ENCODE measurements around the gene MARCHF3.

- TF ChIP-seq CREB5 (CRISPR knock-in tag; IDR thresholded peaks at IDR 0.05; ENCODE audit: low read depth): no peak
- no peak for TF ChIP-seq ARNTL (CRISPR knock-in tag; IDR thresholded peaks at IDR 0.05; ENCODE audit: borderline replicate concordance, low read depth)
- TF ChIP-seq PPARA (CRISPR knock-in tag; IDR thresholded peaks at IDR 0.05; ENCODE audit: borderline replicate concordance): no peak
- no peak for TF ChIP-seq PATZ1 (CRISPR knock-in tag; IDR thresholded peaks at IDR 0.05; ENCODE audit: borderline replicate concordance)
These were observed 89.0 kb downstream of the MARCHF3 start for GRCh38 chr5:126941403-126941802.
